Measurements from ENCODE around the gene AQP2. TPM values are rescaled to one million over a fixed set of nuclear protein-coding genes. Genes with fewer than 3 reads are reported as not detected.

Gene AQP2
- total RNA-seq, 2 experiments from 2014 or later: not detected

DNA sequence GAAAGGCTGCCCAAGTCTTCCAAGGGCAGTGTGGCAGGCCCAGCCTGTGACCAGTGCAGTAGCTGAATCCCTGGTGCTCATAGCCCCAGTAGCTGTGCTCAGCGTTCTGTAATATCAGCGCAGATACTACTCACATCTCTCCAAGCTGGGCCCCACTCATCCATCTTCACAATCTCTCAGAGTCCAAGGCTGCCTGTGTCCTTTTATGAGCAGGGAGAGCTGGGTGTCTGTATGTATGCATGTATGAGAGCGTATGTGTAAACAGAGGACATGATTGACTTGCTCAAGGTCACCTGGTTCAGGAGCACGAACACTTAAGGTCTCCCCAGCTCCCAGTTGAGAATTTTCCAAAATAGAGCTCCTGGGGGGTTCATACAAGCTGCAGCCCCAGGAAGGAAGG, 27.6 kb downstream of the AQP2 start:
- intact Hi-C loops (cut with DNase I, micrococcal nuclease): no loop called here
- Mint-ChIP-seq H3K4me3 (no peak overlapping the region), H3K4me1 (ENCODE audit: low read depth) (no peaks in the 10 kb centered on the region), H3K9me3 (no peaks in the 10 kb centered on the region), H3K27me3 (no peaks in the 10 kb centered on the region), H3K27ac (no peak overlapping the region), H3K36me3 (ENCODE audit: low read depth) (no peaks in the 10 kb centered on the region)
- no peak for DNase-seq
- ChIA-PET CTCF (interaction anchor here (3.0 kb wide), 1 partner anchor 11 kb away, joined by 12 read pairs; no protein-coding TSS in a partner anchor), POLR2A (no interaction called here)
- H3K4me3 ChIP-seq (ENCODE audit: low read length): no peak overlapping the region
- TF ChIP-seq, protein P1, sequence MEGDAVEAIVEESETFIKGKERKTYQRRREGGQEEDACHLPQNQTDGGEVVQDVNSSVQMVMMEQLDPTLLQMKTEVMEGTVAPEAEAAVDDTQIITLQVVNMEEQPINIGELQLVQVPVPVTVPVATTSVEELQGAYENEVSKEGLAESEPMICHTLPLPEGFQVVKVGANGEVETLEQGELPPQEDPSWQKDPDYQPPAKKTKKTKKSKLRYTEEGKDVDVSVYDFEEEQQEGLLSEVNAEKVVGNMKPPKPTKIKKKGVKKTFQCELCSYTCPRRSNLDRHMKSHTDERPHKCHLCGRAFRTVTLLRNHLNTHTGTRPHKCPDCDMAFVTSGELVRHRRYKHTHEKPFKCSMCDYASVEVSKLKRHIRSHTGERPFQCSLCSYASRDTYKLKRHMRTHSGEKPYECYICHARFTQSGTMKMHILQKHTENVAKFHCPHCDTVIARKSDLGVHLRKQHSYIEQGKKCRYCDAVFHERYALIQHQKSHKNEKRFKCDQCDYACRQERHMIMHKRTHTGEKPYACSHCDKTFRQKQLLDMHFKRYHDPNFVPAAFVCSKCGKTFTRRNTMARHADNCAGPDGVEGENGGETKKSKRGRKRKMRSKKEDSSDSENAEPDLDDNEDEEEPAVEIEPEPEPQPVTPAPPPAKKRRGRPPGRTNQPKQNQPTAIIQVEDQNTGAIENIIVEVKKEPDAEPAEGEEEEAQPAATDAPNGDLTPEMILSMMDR (IDR thresholded peaks at IDR 0.05): no peak
- ATAC-seq (ENCODE audit: poor library complexity): no peak
- no peak overlapping the region for H3K27ac ChIP-seq (ENCODE audit: low read depth in 1 of 2, low read length in 2 of 2)
- no peaks in the 10 kb centered on the region for H3K27me3 ChIP-seq (ENCODE audit: control insufficient read depth in 1 of 2, insufficient read depth in 2 of 2, low read length in 2 of 2)
- H3K9me3 ChIP-seq (ENCODE audit: control insufficient read depth in 1 of 2, insufficient read depth in 1 of 2, low read length in 2 of 2): no peaks in the 10 kb centered on the region
- H3K36me3 ChIP-seq (ENCODE audit: insufficient read depth, low read length): no peaks in the 10 kb centered on the region
- H3K4me1 ChIP-seq (ENCODE audit: insufficient read depth, low read length): no peaks in the 10 kb centered on the region

DNA sequence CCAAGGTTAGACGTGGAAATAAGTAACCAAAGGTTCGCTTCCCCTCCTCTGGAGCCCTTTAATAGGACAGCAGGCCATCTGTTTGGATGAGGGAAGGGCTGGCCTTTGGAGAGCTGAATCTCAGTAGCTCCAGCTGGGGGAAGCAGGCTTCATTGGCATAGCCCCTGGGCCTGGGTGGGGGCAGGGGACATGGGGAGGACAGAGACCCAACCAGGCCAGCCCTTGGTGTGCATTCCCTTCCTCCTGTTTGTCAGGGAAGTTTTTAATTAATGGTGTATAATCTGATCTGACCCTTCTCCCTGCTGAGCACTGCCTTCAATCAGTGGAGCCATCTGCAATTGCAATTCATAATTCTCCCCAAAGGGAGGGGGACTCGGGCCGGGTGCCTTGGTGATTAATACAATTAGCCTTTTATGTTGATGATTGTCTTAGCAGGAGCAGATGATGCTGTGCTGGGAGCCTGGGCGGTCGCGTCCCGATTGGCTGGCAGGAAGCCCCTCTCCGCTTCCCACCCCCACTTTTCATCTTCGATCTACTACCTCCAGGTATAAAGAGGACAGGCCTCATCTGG, 28.6 kb downstream of the AQP2 start:
- Mint-ChIP-seq H3K4me3 (no peak overlapping the region), H3K9me3 (no peaks in the 10 kb centered on the region), H3K36me3 (ENCODE audit: low read depth) (no peaks in the 10 kb centered on the region), H3K27me3 (no peaks in the 10 kb centered on the region), H3K4me1 (ENCODE audit: low read depth) (no peaks in the 10 kb centered on the region), H3K27ac (no peak overlapping the region)
- Histone ChIP-seq H3K4me3 (ENCODE audit: low read length) (no peak overlapping the region), H3K9me3 (ENCODE audit: control insufficient read depth in 1 of 2, insufficient read depth in 1 of 2, low read length in 2 of 2) (no peaks in the 10 kb centered on the region), H3K36me3 (ENCODE audit: insufficient read depth, low read length) (no peaks in the 10 kb centered on the region), H3K27me3 (ENCODE audit: control insufficient read depth in 1 of 2, insufficient read depth in 2 of 2, low read length in 2 of 2) (no peaks in the 10 kb centered on the region), H3K27ac (ENCODE audit: low read depth in 1 of 2, low read length in 2 of 2) (no peak overlapping the region), H3K4me1 (ENCODE audit: insufficient read depth, low read length) (no peaks in the 10 kb centered on the region)
- DNase-seq: no peak
- TF ChIP-seq, protein P1 (IDR thresholded peaks at IDR 0.05): no peak
- POLR2A ChIA-PET: no interaction called here
- no peak for ATAC-seq (ENCODE audit: poor library complexity)
- intact Hi-C loops (cut with DNase I, micrococcal nuclease): no loop called here
- CTCF ChIA-PET: interaction anchor here (2.3 to 3.0 kb wide), 2 partner anchors 12 kb away, joined by 11 to 12 read pairs; no protein-coding TSS in a partner anchor

DNA sequence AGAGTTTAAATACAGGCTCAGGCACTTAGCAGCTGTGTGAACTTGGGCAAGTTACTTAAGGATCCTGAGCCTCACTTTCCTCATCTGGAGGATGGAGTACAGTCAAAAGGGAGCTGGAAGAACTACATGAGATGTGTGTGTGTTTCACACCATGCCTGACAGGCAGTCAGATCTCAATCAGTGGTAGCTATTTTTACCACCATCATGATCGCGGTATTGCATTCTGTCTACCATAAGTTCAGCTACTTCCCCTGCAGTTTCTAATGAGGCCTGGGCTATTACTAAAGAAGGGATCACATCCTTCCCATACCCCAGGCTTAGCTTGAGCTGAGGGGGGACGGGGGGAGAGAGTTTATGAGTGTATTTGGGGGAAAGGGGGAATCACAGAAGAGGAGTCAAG, 29.3 kb downstream of the AQP2 start:
- TF ChIP-seq, protein P1 (IDR thresholded peaks at IDR 0.05): no peak

More for the DNA sequence above, 29.3 kb downstream of the AQP2 start:
- POLR2A ChIA-PET: no interaction called here
- DNase-seq (no peak), ATAC-seq (ENCODE audit: poor library complexity) (no peak)
- H3K27ac Mint-ChIP-seq: no peak overlapping the region
- no peak overlapping the region for H3K4me3 ChIP-seq (ENCODE audit: low read length)
- H3K27me3 Mint-ChIP-seq: no peaks in the 10 kb centered on the region
- no peak overlapping the region for H3K4me3 Mint-ChIP-seq
- CTCF ChIA-PET: interaction anchor here (0.6 to 2.3 kb wide), 3 partner anchors 11 to 59 kb away, joined by 3 to 11 read pairs (median 3); no protein-coding TSS in a partner anchor
- H3K36me3 Mint-ChIP-seq (ENCODE audit: low read depth): no peaks in the 10 kb centered on the region
- intact Hi-C loops (cut with DNase I, micrococcal nuclease): no loop called here
- H3K36me3 ChIP-seq (ENCODE audit: insufficient read depth, low read length): no peaks in the 10 kb centered on the region
- H3K4me1 ChIP-seq (ENCODE audit: insufficient read depth, low read length): no peaks in the 10 kb centered on the region
- no peak overlapping the region for H3K27ac ChIP-seq (ENCODE audit: low read depth in 1 of 2, low read length in 2 of 2)
- no peaks in the 10 kb centered on the region for H3K4me1 Mint-ChIP-seq (ENCODE audit: low read depth)
- H3K9me3 Mint-ChIP-seq: no peaks in the 10 kb centered on the region
- H3K9me3 ChIP-seq (ENCODE audit: control insufficient read depth in 1 of 2, insufficient read depth in 1 of 2, low read length in 2 of 2): no peaks in the 10 kb centered on the region
- no peaks in the 10 kb centered on the region for H3K27me3 ChIP-seq (ENCODE audit: control insufficient read depth in 1 of 2, insufficient read depth in 2 of 2, low read length in 2 of 2)

Data from CD4-positive, alpha-beta T cell (primary cell).